ENCODE data around the gene PTPA.

The PTPA gene

GRCh38 chr9:129174102-129174723 lies 63.0 kb downstream of the PTPA start:
- Histone ChIP-seq H3K36me3 (ENCODE audit: low read length) (no peaks in the 10 kb centered on the region), H3K79me2 (ENCODE audit: insufficient read depth, low read length) (no peaks in the 10 kb centered on the region), H3F3A (ENCODE audit: insufficient read depth) (peaks cover 3% of the 10 kb centered on the region; the same call in 1 of the 2 replicates), H3K27ac (ENCODE audit: low read depth, low read length) (no peak overlapping the region), H3K4me3 (ENCODE audit: insufficient read depth, low read length, poor library complexity, severe bottlenecking) (peak overlapping the region; percentile 22), H3K4me2 (ENCODE audit: low read depth, low read length, poor library complexity, severe bottlenecking) (peak overlapping the region; percentile 70), H3K27me3 (ENCODE audit: low read length) (no peaks in the 10 kb centered on the region), H2AFZ (ENCODE audit: low read depth, low read length, severe bottlenecking) (peak overlapping the region; percentile 29), H3K9me3 (ENCODE audit: insufficient read depth, low read length) (no peaks in the 10 kb centered on the region), H3K9ac (ENCODE audit: low read length) (0 out of 2 replicates have a peak overlapping the region, but pooled peaks have one; percentile 7), H3K9me2 (replicated peaks; ENCODE audit: insufficient read depth, low read length) (no peaks in the 10 kb centered on the region), H4K20me1 (ENCODE audit: low read depth, low read length) (no peaks in the 10 kb centered on the region)
- no peak for TF ChIP-seq EZH2phosphoT487 (conservative IDR thresholded peaks at IDR 0.05; ENCODE audit: low read length)
- peak; percentile 88 for TF ChIP-seq CTCF (IDR thresholded peaks at IDR 0.05; ENCODE audit: insufficient read depth, low read length, poor library complexity, severe bottlenecking)

GRCh38 chr9:129174724-129175514 lies 63.7 kb downstream of the PTPA start:
- Histone ChIP-seq H3K27me3 (ENCODE audit: low read length) (no peaks in the 10 kb centered on the region), H3K9ac (ENCODE audit: low read length) (0 out of 2 replicates have a peak overlapping the region, but pooled peaks have one; percentile 40), H3F3A (ENCODE audit: insufficient read depth) (peaks cover 3% of the 10 kb centered on the region; the same call in 1 of the 2 replicates), H3K4me3 (ENCODE audit: insufficient read depth, low read length, poor library complexity, severe bottlenecking) (peak overlapping the region; percentile 52), H3K36me3 (ENCODE audit: low read length) (no peaks in the 10 kb centered on the region), H3K9me2 (replicated peaks; ENCODE audit: insufficient read depth, low read length) (no peaks in the 10 kb centered on the region), H3K79me2 (ENCODE audit: insufficient read depth, low read length) (no peaks in the 10 kb centered on the region), H3K4me2 (ENCODE audit: low read depth, low read length, poor library complexity, severe bottlenecking) (peak overlapping the region; percentile 70), H3K27ac (ENCODE audit: low read depth, low read length) (no peak overlapping the region), H2AFZ (ENCODE audit: low read depth, low read length, severe bottlenecking) (peak overlapping the region; percentile 66), H4K20me1 (ENCODE audit: low read depth, low read length) (no peaks in the 10 kb centered on the region), H3K9me3 (ENCODE audit: insufficient read depth, low read length) (no peaks in the 10 kb centered on the region)
- no peak for TF ChIP-seq EZH2phosphoT487 (conservative IDR thresholded peaks at IDR 0.05; ENCODE audit: low read length)
- TF ChIP-seq CTCF (IDR thresholded peaks at IDR 0.05; ENCODE audit: insufficient read depth, low read length, poor library complexity, severe bottlenecking), result no peak

- no peak overlapping the region for H3K27ac ChIP-seq (ENCODE audit: low read depth, low read length)
- peak overlapping the region; percentile 52 for H3K4me3 ChIP-seq (ENCODE audit: insufficient read depth, low read length, poor library complexity, severe bottlenecking)
- H3K4me2 ChIP-seq (ENCODE audit: low read depth, low read length, poor library complexity, severe bottlenecking), result peak overlapping the region; percentile 70
- H3K27me3 ChIP-seq (ENCODE audit: low read length), result no peaks in the 10 kb centered on the region
- peaks cover 3% of the 10 kb centered on the region; the same call in 1 of the 2 replicates for H3F3A ChIP-seq (ENCODE audit: insufficient read depth)
- no peaks in the 10 kb centered on the region for H3K36me3 ChIP-seq (ENCODE audit: low read length)
- no peaks in the 10 kb centered on the region for H3K9me3 ChIP-seq (ENCODE audit: insufficient read depth, low read length)
- TF ChIP-seq CTCF (IDR thresholded peaks at IDR 0.05; ENCODE audit: insufficient read depth, low read length, poor library complexity, severe bottlenecking) (no peak), EZH2phosphoT487 (conservative IDR thresholded peaks at IDR 0.05; ENCODE audit: low read length) (no peak)
- no peaks in the 10 kb centered on the region for H3K9me2 ChIP-seq (replicated peaks; ENCODE audit: insufficient read depth, low read length)
- H3K79me2 ChIP-seq (ENCODE audit: insufficient read depth, low read length), result no peaks in the 10 kb centered on the region
- H4K20me1 ChIP-seq (ENCODE audit: low read depth, low read length), result no peaks in the 10 kb centered on the region
- H2AFZ ChIP-seq (ENCODE audit: low read depth, low read length, severe bottlenecking), result peak overlapping the region; percentile 66
- H3K9ac ChIP-seq (ENCODE audit: low read length), result peak overlapping the region; percentile 40
Measured at GRCh38 chr9:129175515-129175824, 64.3 kb downstream of the PTPA start.

Data from SU-DHL-6 (cell line).